Uterus (tissue), 2 donors: ENCODE results near the gene NRG3.

ENCODE experiments used
- POLR2A ChIP-seq, 2 donors: fragments of 450-650 bp; IDR thresholded peaks; one replicate each; pipeline ENCODE4 v1.6.1; 2016; ENCODE audit warnings: antibody characterized with exemption in 2 of 2, mild to moderate bottlenecking in 1 of 2, moderate library complexity in 1 of 2
- TF ChIP-seq, protein P1 (sequence below), 4 experiments: fragments of 200-600 bp in 2 of 4; fragments of 450-650 bp in 2 of 4; sonication (generic) in 2 of 4; IDR thresholded peaks; one replicate each; pipeline ENCODE4 v1.5.1; 2016 to 2019; ENCODE audit warnings: antibody characterized with exemption in 4 of 4, mild to moderate bottlenecking in 2 of 4, moderate library complexity in 1 of 4

DNA sequence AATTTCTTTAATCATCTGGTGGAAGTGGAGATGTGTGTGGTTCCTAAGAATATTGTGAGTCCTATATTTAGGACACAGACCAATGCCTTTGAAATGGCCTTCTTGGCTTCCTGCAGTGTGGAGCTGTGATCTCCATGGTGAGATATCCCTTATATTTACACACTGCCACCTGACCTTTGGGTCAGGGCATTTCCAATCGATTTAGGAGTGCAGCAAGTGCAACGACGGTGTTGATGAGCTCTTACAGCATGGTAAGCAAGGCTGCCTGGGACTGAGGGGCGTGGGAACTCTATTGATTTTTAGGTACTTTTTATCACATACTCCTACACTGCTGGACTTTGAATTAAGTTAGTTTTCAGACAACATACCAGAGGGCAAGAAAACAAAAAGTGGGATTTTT lies 146.0 kb downstream of the NRG3 start:
- TF ChIP-seq, protein P1, sequence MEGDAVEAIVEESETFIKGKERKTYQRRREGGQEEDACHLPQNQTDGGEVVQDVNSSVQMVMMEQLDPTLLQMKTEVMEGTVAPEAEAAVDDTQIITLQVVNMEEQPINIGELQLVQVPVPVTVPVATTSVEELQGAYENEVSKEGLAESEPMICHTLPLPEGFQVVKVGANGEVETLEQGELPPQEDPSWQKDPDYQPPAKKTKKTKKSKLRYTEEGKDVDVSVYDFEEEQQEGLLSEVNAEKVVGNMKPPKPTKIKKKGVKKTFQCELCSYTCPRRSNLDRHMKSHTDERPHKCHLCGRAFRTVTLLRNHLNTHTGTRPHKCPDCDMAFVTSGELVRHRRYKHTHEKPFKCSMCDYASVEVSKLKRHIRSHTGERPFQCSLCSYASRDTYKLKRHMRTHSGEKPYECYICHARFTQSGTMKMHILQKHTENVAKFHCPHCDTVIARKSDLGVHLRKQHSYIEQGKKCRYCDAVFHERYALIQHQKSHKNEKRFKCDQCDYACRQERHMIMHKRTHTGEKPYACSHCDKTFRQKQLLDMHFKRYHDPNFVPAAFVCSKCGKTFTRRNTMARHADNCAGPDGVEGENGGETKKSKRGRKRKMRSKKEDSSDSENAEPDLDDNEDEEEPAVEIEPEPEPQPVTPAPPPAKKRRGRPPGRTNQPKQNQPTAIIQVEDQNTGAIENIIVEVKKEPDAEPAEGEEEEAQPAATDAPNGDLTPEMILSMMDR (IDR thresholded peaks at IDR 0.05), result no peak
- TF ChIP-seq POLR2A (IDR thresholded peaks at IDR 0.05), result no peak
